Measurements from ENCODE around the gene DNMT3L.
"Not testable (repeated sequence)": the region's sequence is repeated elsewhere in the genome, so short reads cannot be mapped to it uniquely, and the experiment has no call there.

Gene DNMT3L

GRCh38 chr21:44229561-44229960 is 32.1 kb downstream of the DNMT3L start:
- H3K4me2 ChIP-seq (ENCODE audit: low read length); H3K27ac ChIP-seq (ENCODE audit: low read depth, low read length); H3K36me3 ChIP-seq (ENCODE audit: control insufficient read depth, low read length); H3K9me3 ChIP-seq (ENCODE audit: control insufficient read depth, insufficient read depth, low read length); H3K27me3 ChIP-seq (ENCODE audit: control insufficient read depth, low read length); H3K4me3 ChIP-seq (ENCODE audit: low read length); H4K20me1 ChIP-seq (ENCODE audit: control insufficient read depth, insufficient read depth, low read depth, low read length); H3K9me2 ChIP-seq (replicated peaks; ENCODE audit: control insufficient read depth, low read length); H3K4me1 ChIP-seq (ENCODE audit: control insufficient read depth, low read length); H3F3A ChIP-seq (ENCODE audit: control insufficient read depth, insufficient read depth); H3K79me2 ChIP-seq (ENCODE audit: control insufficient read depth, low read length): not testable (repeated sequence)

- not testable (repeated sequence) for H3K79me2 ChIP-seq (ENCODE audit: control insufficient read depth, low read length); H3F3A ChIP-seq (ENCODE audit: control insufficient read depth, insufficient read depth); H3K9me2 ChIP-seq (replicated peaks; ENCODE audit: control insufficient read depth, low read length); H3K9me3 ChIP-seq (ENCODE audit: control insufficient read depth, insufficient read depth, low read length); H4K20me1 ChIP-seq (ENCODE audit: control insufficient read depth, insufficient read depth, low read depth, low read length); H3K4me1 ChIP-seq (ENCODE audit: control insufficient read depth, low read length); H3K4me2 ChIP-seq (ENCODE audit: low read length); H3K27ac ChIP-seq (ENCODE audit: low read depth, low read length); H3K4me3 ChIP-seq (ENCODE audit: low read length); H3K27me3 ChIP-seq (ENCODE audit: control insufficient read depth, low read length); H3K36me3 ChIP-seq (ENCODE audit: control insufficient read depth, low read length)
These were observed 33.6 kb downstream of the DNMT3L start for GRCh38 chr21:44228109-44228508.

- H4K20me1 ChIP-seq (ENCODE audit: control insufficient read depth, insufficient read depth, low read depth, low read length); H3K27ac ChIP-seq (ENCODE audit: low read depth, low read length); H3K36me3 ChIP-seq (ENCODE audit: control insufficient read depth, low read length): not testable (repeated sequence)
These were observed 34.1 kb downstream of the DNMT3L start for GRCh38 chr21:44227614-44228013.

GRCh38 chr21:44225605-44226004 is 36.1 kb downstream of the DNMT3L start:
- not testable (repeated sequence) for H3F3A ChIP-seq (ENCODE audit: control insufficient read depth, insufficient read depth); H3K4me2 ChIP-seq (ENCODE audit: low read length); H3K9me2 ChIP-seq (replicated peaks; ENCODE audit: control insufficient read depth, low read length); H3K9me3 ChIP-seq (ENCODE audit: control insufficient read depth, insufficient read depth, low read length); H3K4me1 ChIP-seq (ENCODE audit: control insufficient read depth, low read length); H3K4me3 ChIP-seq (ENCODE audit: low read length); H3K79me2 ChIP-seq (ENCODE audit: control insufficient read depth, low read length); H3K36me3 ChIP-seq (ENCODE audit: control insufficient read depth, low read length); H4K20me1 ChIP-seq (ENCODE audit: control insufficient read depth, insufficient read depth, low read depth, low read length); H3K27ac ChIP-seq (ENCODE audit: low read depth, low read length); H3K27me3 ChIP-seq (ENCODE audit: control insufficient read depth, low read length)

More at GRCh38 chr21:44227614-44228013, 34.1 kb downstream of the DNMT3L start:
- not testable (repeated sequence) for H3K27me3 ChIP-seq (ENCODE audit: control insufficient read depth, low read length); H3K79me2 ChIP-seq (ENCODE audit: control insufficient read depth, low read length); H3F3A ChIP-seq (ENCODE audit: control insufficient read depth, insufficient read depth); H3K4me2 ChIP-seq (ENCODE audit: low read length); H3K4me1 ChIP-seq (ENCODE audit: control insufficient read depth, low read length); H3K9me3 ChIP-seq (ENCODE audit: control insufficient read depth, insufficient read depth, low read length); H3K9me2 ChIP-seq (replicated peaks; ENCODE audit: control insufficient read depth, low read length); H3K4me3 ChIP-seq (ENCODE audit: low read length)

GRCh38 chr21:44223334-44223733 is 38.4 kb downstream of the DNMT3L start:
- H3K9me3 ChIP-seq (ENCODE audit: control insufficient read depth, insufficient read depth, low read length); H4K20me1 ChIP-seq (ENCODE audit: control insufficient read depth, insufficient read depth, low read depth, low read length); H3K4me3 ChIP-seq (ENCODE audit: low read length); H3K79me2 ChIP-seq (ENCODE audit: control insufficient read depth, low read length); H3K9me2 ChIP-seq (replicated peaks; ENCODE audit: control insufficient read depth, low read length); H3F3A ChIP-seq (ENCODE audit: control insufficient read depth, insufficient read depth); H3K4me1 ChIP-seq (ENCODE audit: control insufficient read depth, low read length); H3K27me3 ChIP-seq (ENCODE audit: control insufficient read depth, low read length); H3K27ac ChIP-seq (ENCODE audit: low read depth, low read length); H3K4me2 ChIP-seq (ENCODE audit: low read length); H3K36me3 ChIP-seq (ENCODE audit: control insufficient read depth, low read length): not testable (repeated sequence)

GRCh38 chr21:44220674-44221073 is 41.0 kb downstream of the DNMT3L start:
- not testable (repeated sequence) for H4K20me1 ChIP-seq (ENCODE audit: control insufficient read depth, insufficient read depth, low read depth, low read length); H3K79me2 ChIP-seq (ENCODE audit: control insufficient read depth, low read length); H3K27ac ChIP-seq (ENCODE audit: low read depth, low read length); H3K36me3 ChIP-seq (ENCODE audit: control insufficient read depth, low read length); H3K4me3 ChIP-seq (ENCODE audit: low read length); H3K4me2 ChIP-seq (ENCODE audit: low read length); H3K27me3 ChIP-seq (ENCODE audit: control insufficient read depth, low read length); H3K9me3 ChIP-seq (ENCODE audit: control insufficient read depth, insufficient read depth, low read length); H3K9me2 ChIP-seq (replicated peaks; ENCODE audit: control insufficient read depth, low read length); H3F3A ChIP-seq (ENCODE audit: control insufficient read depth, insufficient read depth); H3K4me1 ChIP-seq (ENCODE audit: control insufficient read depth, low read length)

GRCh38 chr21:44218461-44218860 is 43.2 kb downstream of the DNMT3L start:
- H3K4me2 ChIP-seq (ENCODE audit: low read length) = not testable (repeated sequence)

GRCh38 chr21:44211978-44212377 is 49.7 kb downstream of the DNMT3L start:
- not testable (repeated sequence) for H3K4me3 ChIP-seq (ENCODE audit: low read length); H4K20me1 ChIP-seq (ENCODE audit: control insufficient read depth, insufficient read depth, low read depth, low read length); H3K9me3 ChIP-seq (ENCODE audit: control insufficient read depth, insufficient read depth, low read length); H3K36me3 ChIP-seq (ENCODE audit: control insufficient read depth, low read length); H3K9me2 ChIP-seq (replicated peaks; ENCODE audit: control insufficient read depth, low read length); H3K79me2 ChIP-seq (ENCODE audit: control insufficient read depth, low read length); H3K27me3 ChIP-seq (ENCODE audit: control insufficient read depth, low read length); H3F3A ChIP-seq (ENCODE audit: control insufficient read depth, insufficient read depth)
- H3K4me2 ChIP-seq (ENCODE audit: low read length) = 0 out of 2 replicates have a peak overlapping the region, but pooled peaks have one; percentile 33
- H3K27ac ChIP-seq (ENCODE audit: low read depth, low read length) = peak overlapping the region; percentile 60
- H3K4me1 ChIP-seq (ENCODE audit: control insufficient read depth, low read length) = peaks cover 22% of the 10 kb centered on the region

More at GRCh38 chr21:44218461-44218860, 43.2 kb downstream of the DNMT3L start:
- not testable (repeated sequence) for H3K36me3 ChIP-seq (ENCODE audit: control insufficient read depth, low read length); H3K27me3 ChIP-seq (ENCODE audit: control insufficient read depth, low read length); H3K9me3 ChIP-seq (ENCODE audit: control insufficient read depth, insufficient read depth, low read length); H3K79me2 ChIP-seq (ENCODE audit: control insufficient read depth, low read length); H3K4me3 ChIP-seq (ENCODE audit: low read length); H3K4me1 ChIP-seq (ENCODE audit: control insufficient read depth, low read length); H4K20me1 ChIP-seq (ENCODE audit: control insufficient read depth, insufficient read depth, low read depth, low read length); H3K9me2 ChIP-seq (replicated peaks; ENCODE audit: control insufficient read depth, low read length); H3F3A ChIP-seq (ENCODE audit: control insufficient read depth, insufficient read depth); H3K27ac ChIP-seq (ENCODE audit: low read depth, low read length)
